ENCODE results near the gene SGCA.

The SGCA gene

DNA sequence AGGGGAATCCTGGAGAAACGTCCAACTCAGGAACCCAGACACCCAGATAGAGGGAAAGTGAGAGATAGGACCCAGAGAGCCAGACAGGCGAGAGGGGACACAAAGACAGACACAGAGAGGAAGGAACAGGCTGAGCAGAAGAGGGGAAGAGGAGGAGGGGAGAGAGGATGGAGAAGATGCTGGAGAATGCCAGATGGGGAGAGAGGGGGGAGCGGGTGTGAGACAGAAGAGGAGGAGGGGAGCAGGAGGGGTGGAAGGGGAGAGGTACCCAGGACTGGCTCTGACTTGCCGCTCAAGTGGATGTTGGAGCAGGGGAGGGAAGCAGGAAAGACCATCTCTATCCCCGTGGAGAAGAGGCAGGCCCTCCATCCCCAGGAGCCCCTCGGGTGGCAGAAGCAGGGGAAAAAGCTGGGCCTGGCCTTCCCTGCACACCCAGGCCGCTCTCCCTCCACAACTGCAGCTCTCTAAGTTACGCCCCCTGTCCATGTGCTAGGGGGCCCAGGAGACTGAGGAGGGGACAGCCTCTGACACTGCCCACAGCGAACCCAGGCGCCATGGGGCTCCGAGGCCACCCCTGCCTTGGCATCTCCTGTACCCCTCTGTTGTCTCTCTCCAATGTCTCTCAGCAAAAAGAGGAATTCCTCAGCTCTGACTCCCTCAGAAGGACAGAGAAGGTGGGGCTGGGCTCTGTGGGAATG lies 20.1 kb upstream of the SGCA start:
- Histone ChIP-seq H2AFZ (ENCODE audit: low read length) (no peak overlapping the region), H3F3A (ENCODE audit: insufficient read depth, low read length) (no peaks in the 10 kb centered on the region), H3K79me2 (ENCODE audit: insufficient read depth, low read length) (no peaks in the 10 kb centered on the region), H4K20me1 (ENCODE audit: insufficient read depth, low read length) (no peaks in the 10 kb centered on the region), H3K4me3 (ENCODE audit: low read depth, low read length, poor library complexity, severe bottlenecking) (no peak overlapping the region), H3K9ac (ENCODE audit: low read length) (no peak overlapping the region), H3K27me3 (ENCODE audit: insufficient read depth, low read length) (no peaks in the 10 kb centered on the region), H3K27ac (ENCODE audit: low read depth, low read length, poor library complexity, severe bottlenecking) (peak overlapping the region; percentile 66), H3K4me2 (ENCODE audit: low read length) (peak overlapping the region; percentile 69; the same call in 1 of the 2 replicates), H3K9me2 (ENCODE audit: low read depth, low read length) (no peaks in the 10 kb centered on the region), H3K36me3 (ENCODE audit: insufficient read depth, low read length) (peaks cover 49% of the 10 kb centered on the region), H3K9me3 (ENCODE audit: low read length) (no peaks in the 10 kb centered on the region), H3K4me1 (ENCODE audit: insufficient read depth, low read length, severe bottlenecking) (peaks cover 21% of the 10 kb centered on the region)
- TF ChIP-seq EZH2 (IDR thresholded peaks at IDR 0.05; ENCODE audit: borderline replicate concordance, low read length) (no peak), CTCF (IDR thresholded peaks at IDR 0.05; ENCODE audit: low read length) (no peak)

DNA sequence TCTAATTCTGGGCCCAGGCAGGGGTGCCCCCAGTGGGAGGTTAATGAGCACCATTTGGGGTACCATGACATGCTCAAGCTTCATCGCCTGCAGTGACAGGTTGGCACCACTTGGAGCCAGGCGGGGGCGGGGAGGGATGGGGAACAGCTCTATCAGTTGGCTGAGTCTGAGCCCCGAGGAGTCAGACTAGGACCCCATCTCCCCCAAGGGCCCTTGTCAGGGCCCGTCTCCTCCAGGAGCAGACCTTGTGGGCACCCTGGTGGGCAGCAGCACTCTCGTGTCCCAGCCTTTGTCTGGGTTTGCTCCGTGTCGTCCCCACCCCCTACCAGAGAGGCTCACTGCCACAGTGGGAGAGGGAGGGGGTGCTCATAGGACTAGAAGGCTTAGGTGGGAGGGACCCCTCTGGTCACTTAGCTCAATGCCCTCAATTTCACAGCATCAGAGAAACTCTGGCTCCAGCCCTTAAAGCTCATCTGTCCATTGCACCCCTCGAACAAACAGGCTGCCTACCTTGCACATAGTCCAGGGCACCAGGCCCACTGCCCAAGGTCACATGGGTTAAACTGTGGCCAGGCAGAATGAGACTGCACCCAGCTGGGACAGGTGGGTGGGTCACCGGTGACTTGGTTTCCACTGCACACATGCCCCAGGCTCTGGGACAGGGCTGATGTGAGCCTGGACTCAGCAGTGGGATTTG lies 19.4 kb upstream of the SGCA start:
- H3K4me3 ChIP-seq (ENCODE audit: low read depth, low read length, poor library complexity, severe bottlenecking), result peak overlapping the region; percentile 80
- peaks cover 42% of the 10 kb centered on the region for H3K36me3 ChIP-seq (ENCODE audit: insufficient read depth, low read length)
- no peaks in the 10 kb centered on the region for H3K79me2 ChIP-seq (ENCODE audit: insufficient read depth, low read length)
- no peaks in the 10 kb centered on the region for H4K20me1 ChIP-seq (ENCODE audit: insufficient read depth, low read length)
- peak overlapping the region; percentile 69 for H3K4me2 ChIP-seq (ENCODE audit: low read length)
- TF ChIP-seq CTCF (IDR thresholded peaks at IDR 0.05; ENCODE audit: low read length), result peak; percentile 12; the same call in 1 of the 2 replicates
- no peak for TF ChIP-seq EZH2 (IDR thresholded peaks at IDR 0.05; ENCODE audit: borderline replicate concordance, low read length)
- H3K4me1 ChIP-seq (ENCODE audit: insufficient read depth, low read length, severe bottlenecking), result peaks cover 24% of the 10 kb centered on the region
- H3K9me3 ChIP-seq (ENCODE audit: low read length), result no peaks in the 10 kb centered on the region
- no peaks in the 10 kb centered on the region for H3K9me2 ChIP-seq (ENCODE audit: low read depth, low read length)
- H3K9ac ChIP-seq (ENCODE audit: low read length), result no peak overlapping the region; the same call in 1 of the 2 replicates
- H3K27ac ChIP-seq (ENCODE audit: low read depth, low read length, poor library complexity, severe bottlenecking), result peak overlapping the region; percentile 66
- H3K27me3 ChIP-seq (ENCODE audit: insufficient read depth, low read length), result no peaks in the 10 kb centered on the region
- H2AFZ ChIP-seq (ENCODE audit: low read length), result no peak overlapping the region
- no peaks in the 10 kb centered on the region for H3F3A ChIP-seq (ENCODE audit: insufficient read depth, low read length)

- peak overlapping the region; percentile 69 for H3K4me2 ChIP-seq (ENCODE audit: low read length)
- H3K9me3 ChIP-seq (ENCODE audit: low read length), result no peaks in the 10 kb centered on the region
- H3K9ac ChIP-seq (ENCODE audit: low read length), result peak overlapping the region; percentile 93
- no peaks in the 10 kb centered on the region for H3K9me2 ChIP-seq (ENCODE audit: low read depth, low read length)
- TF ChIP-seq CTCF (IDR thresholded peaks at IDR 0.05; ENCODE audit: low read length), result no peak
- H3K4me1 ChIP-seq (ENCODE audit: insufficient read depth, low read length, severe bottlenecking), result peaks cover 30% of the 10 kb centered on the region
- H3K27ac ChIP-seq (ENCODE audit: low read depth, low read length, poor library complexity, severe bottlenecking), result peak overlapping the region; percentile 66
- H2AFZ ChIP-seq (ENCODE audit: low read length), result no peak overlapping the region
- no peaks in the 10 kb centered on the region for H3K79me2 ChIP-seq (ENCODE audit: insufficient read depth, low read length)
- peak overlapping the region; percentile 80 for H3K4me3 ChIP-seq (ENCODE audit: low read depth, low read length, poor library complexity, severe bottlenecking)
- no peaks in the 10 kb centered on the region for H3K27me3 ChIP-seq (ENCODE audit: insufficient read depth, low read length)
- H3K36me3 ChIP-seq (ENCODE audit: insufficient read depth, low read length), result peaks cover 36% of the 10 kb centered on the region
- H4K20me1 ChIP-seq (ENCODE audit: insufficient read depth, low read length), result no peaks in the 10 kb centered on the region
- no peaks in the 10 kb centered on the region for H3F3A ChIP-seq (ENCODE audit: insufficient read depth, low read length)
Measured at GRCh38 chr17:50146927-50147665, 18.7 kb upstream of the SGCA start.
